GM21515 (cell line): ENCODE results near the gene INAVA.

ENCODE experiments used
- ATAC-seq: cut with Tn5 transposase; IDR thresholded peaks from one replicate; pipeline ENCODE4 v1.9.1; 2021; ENCODE audit not compliant: unreplicated experiment

Gene INAVA

DNA sequence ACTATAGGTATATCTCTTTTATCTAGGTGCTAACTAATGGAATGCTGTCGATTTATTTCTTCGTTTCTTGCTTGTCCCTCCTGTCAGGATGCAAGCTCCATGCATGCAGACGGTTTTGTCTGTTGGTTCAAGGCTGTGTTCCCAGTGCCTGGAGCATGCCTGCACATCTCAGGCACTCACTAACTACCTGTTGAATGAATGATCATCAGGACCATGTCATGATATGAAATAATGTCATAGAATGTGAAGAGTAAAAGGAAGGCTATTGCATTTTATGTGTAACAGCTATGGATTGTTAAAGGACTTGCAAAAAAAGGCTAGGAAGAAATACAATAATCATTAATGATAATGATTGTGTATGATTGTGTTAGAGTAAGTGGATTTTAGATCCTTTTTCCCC, 17.7 kb upstream of the INAVA start:
- ATAC-seq = no peak

DNA sequence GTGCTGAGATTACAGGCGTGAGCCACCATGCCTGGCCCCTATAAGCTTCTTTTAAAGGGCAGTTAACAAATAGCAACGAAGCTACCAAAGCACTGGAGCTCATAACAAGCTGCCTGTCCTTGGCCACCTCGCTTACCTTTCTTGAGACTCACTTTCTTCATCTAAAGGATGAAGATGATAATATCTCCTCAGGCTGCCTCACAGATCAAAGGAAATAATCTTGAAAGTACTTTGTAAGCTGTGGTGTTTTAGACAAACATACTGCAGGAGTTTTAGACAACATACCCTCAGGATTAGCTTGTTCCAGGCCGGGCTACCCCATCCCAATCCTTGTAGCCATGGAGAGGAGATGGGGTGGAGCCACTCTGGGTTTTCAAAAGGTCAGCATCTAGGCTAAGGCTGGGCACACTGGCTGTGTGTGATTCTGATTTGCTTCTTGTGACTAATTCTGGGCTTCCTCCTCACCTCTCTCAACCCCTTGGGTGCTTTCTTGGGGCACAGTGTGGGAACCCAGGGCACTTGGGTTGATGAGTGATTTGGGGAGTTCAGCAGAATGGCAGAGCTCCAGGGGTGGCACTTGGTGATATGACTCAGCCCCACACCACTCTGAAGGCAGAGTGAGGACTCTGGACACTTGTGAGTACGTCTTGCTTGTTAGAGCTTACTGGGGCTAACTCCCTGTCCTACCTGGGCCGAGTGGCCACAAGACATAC, 16.7 kb upstream of the INAVA start:
- no peak for ATAC-seq

DNA sequence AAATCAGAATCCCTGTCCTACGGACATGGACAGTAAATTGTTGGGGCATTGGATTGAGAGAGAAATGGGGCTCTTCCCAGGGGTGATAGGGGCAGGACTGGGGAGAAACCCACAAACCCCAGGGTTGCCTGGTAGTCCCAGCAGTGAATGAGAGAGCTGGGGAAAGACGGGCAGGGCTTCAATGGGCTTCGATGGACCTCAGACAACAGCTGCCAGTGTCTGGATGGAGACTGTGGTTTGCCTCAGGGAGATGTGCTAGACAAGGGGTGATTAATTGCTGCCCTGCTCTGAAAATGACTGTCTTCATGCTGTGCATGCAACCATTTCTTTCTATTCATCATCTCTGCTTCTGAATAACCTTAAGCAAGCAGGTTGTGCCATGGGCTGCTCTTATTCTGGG, 14.5 kb upstream of the INAVA start:
- peak; percentile 54 for ATAC-seq

DNA sequence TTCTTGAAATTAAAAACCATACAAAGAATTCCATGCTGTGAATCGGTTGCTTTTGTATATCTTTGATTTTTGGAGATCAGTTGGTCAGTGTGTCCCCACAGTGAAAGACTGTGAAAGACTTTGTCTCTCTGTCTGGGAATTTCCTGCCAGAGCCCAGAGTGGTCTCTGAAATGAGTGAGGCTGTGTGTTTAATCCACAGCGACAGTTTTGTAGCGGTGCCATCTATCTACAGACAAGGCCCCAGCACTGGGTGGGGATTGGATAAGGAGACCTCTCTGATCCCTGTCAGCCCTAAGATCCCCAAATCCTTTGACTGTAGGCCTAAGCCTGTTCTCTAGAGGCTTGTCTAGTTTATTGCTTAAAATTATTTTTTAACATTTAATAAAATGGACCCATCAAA, 11.6 kb upstream of the INAVA start:
- no peak for ATAC-seq

DNA sequence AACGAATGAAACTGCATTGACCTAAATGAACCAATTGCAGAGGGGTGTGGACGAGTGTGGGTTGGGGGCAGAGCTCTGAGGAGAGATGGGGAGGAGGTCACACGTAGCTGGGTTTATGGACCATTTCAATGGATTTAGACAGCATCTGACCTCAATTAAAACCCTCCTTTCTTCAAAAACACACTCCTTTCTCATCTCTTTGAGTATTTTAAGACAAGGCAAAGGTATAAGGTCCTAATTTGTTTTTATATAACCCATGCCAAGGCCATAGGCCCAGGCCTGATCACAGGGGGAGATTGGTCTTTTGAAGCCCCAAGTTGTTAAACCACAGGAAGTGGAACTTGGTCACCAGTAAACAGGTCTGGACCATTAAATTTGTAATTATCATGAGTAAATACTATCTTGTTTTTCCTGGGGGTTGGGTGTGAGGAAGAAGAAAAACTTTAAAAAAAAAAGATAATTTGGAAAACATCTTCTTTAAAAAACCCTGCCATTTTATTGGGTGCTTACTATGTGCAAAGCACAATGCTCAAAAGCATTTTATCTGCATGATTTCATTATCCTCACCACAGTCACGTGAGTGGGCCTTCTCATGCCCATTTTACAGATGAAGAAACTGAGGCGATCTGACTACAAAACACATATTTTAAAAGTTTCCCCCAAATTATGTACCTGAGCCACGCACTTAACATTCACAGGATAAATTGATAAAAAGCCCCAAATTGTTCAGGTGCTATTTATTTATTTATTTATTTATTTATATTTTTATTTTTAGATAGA, 8.9 kb upstream of the INAVA start:
- no peak for ATAC-seq

DNA sequence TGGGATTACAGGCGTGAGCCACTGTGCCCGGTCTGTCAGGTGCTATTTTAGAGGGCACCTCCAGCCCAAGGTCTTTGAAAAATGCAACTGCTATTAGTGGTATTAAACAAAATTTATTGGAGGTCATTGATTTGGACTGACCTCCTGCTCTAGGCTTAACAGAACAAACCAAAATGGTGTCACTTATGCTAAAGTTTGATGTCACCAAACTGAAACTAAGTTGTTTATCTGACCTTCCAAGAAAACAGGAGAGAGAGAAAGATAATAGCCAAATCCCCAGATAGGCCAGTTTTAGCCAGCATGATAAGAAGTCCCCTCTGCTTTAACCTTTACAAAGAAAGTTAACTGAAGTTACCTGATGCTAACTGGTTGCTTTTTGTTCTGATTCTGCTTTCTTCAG, 8.1 kb upstream of the INAVA start:
- no peak for ATAC-seq

DNA sequence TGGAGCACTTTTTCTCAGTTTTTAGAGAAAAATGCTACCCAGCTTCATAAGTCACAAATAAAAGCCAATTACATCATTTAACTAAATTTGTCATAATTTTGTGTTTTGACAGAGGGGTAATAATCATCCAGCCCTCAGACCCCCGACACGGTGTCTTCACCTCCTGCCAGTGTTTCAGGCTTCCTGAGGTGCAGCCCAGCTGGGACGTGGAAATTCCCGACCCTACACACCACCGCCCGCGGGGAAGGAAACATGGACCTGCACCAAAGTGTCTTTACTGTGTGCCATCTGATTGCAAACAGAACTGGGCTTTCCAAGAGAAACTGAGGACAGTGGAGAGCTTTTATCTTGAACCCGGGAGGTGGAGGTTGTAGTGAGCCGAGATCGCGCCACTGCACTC, 7.7 kb upstream of the INAVA start:
- no peak for ATAC-seq

DNA sequence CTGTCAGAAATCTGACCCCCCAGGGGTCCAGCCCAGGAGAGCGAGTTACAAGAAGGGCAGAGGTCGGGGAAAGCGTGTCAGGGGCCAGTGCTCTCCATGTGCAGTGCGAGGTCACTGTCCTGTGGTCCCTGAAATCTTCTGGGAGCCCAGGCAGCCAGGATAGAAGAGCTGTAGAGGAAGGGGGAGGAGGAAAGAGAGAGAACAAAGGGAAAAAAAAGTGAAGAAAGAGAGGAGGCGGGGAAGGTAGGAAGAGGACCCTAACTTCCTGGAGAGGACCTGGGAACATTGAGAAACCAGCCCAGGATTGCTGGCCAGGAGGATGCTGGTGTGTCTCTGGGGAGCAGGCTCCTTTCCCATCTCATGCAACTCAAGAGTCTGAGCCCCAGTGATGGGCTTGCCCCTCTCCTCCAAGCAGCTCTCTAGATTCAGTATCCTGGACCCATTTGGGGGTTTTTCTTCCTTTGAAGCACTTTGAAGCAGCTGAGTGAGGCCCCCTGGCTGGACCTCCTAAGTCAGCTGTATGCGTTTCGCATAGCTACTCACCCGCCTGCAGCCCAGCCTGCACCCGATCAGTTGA, 6.8 kb upstream of the INAVA start:
- ATAC-seq = no peak

DNA sequence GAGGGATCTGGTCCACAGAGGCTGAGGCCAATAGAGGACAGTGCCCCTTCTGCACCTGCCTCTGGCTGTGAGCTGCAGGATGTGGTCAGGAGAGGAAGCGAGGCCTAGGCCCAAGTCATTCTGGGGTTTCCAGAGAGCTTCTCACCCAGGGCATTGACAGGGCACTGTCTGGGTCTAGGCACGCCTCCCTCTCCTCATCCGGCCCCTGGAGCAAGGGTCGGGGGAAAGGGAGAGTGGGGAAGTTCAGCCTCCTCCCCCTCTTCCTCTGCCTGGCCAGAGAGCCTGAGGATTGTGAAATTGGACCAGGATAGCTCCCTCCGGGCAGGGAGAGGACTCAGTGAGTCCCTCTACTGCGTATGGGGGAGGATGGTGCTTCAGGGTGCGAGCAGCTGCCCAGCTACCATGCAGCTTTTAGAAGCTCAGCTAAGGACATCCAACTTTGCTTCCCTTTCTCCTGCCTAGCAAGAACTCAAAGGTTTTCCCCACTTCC, 6.3 kb upstream of the INAVA start:
- peak; percentile 87 for ATAC-seq

DNA sequence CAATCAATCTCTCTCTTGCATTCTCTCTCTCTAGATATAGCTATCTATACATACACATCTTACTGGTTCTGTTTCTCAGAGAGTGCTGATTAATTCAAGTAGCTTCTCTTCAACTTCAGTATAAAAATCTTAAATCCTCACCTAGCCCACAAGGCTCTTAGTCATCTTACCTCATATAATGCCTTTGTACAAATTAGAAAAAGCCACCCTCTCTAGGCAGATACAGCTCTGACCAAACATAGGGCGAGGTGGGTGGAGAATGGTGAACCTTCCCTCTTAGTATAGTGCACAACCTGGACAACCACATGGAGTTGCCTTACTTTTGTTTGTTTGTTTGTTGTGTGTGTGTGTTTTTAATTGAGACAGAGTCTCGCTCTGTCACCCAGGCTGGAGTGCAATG, 5.1 kb upstream of the INAVA start:
- ATAC-seq = no peak

DNA sequence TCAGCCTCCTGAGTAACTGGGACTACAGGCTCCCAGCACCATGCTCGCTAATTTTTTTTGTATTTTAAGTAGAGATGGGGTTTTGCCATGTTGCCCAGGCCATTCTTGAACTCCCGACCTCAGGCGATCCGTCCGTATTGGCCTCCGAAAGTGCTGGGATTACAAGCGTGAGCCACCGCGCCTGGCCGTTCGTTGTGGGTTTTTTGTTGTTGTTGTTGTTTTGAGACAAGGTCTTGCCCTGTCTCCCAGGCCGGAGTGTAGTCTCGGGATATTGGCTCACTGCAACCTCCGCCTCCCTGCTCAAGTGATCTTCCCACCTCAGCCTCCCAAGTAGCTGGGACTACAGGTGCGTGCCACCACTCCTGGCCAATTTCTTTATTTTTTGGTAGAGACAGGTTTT, 4.7 kb upstream of the INAVA start:
- no peak for ATAC-seq

DNA sequence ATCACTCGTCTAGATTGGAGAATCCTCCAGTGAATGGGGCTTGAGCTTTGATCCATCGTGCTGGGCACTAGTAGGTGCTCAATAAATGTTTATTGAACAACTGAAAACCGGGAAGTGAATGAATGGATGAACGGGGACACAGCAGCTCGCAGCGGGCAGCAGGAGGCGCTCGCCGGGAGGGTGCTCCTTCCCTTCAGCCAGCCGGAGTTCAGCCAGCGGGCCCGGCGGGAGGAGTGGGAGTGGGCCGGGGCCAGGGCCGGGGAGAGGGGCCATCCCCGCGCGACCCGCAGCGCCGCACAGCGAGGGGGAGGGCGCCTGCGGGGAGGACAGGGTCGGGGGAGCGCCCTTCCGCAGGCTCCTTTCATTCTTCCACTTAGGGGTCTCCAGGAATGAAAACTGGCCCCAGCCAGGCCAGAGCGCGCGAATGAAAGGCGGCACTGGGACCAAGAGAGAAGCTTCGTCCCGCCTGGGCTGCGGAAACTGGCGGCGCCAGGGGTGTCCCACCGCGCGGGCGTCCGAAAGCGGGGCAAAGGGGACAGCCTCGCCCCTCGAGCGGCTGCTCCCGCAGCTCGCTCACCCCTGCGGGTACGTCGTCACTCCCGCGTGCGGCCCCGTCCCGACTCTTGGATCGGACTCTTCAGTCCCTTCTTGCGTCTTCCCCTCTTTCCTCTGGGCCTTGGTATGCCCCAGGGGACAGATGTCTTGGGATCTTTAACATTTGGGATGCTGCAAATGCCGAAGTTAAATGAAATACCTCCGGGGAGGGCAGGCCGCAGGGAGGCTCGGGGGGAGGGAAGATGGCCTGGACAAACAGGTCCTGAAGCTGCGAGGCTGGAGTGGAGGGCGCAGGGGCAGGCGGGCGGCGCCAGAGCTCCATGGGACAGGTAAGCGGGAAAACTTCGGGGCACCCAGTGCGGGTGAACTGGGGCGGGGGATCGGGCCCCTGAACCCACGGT, 3.6 kb upstream of the INAVA start:
- no peak for ATAC-seq

DNA sequence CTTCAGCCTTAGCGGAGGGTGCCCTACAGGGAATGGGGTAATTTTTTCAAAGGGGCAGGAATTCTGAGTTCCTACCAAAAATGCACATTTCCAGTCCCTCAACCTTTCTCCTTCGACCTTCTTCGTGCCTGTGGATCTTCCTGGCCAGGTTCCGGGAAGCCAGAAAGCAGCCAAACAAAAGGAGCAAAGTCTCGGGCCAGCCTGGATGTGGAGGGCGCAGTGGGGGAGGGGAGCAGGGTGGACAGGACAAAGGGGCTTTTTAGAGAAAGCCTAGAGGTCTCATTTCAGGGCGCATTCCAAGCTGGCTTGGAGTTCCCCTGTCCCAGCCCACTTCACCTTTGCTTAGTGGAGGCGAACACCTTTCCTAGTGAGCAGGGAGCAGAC, 2.9 kb upstream of the INAVA start:
- no peak for ATAC-seq

DNA sequence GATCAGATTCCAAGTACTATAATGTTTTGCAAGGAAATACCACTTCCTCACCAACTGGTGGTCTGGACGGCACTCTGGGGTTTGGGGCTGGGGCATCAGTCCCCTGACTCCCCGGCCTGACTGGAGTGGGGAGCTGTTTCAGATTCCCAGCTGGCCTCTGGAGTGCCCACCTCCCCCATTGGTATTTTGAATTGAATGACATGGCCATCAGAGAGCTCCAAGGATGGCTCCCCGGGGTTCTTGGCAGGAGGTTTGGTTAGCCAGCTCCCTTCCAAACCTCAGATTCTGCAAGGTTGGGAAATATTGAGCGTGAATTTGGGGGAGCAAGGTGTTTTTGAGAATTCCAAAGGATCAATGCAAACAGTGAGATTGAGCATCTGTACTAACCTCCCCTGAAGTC, 2.2 kb upstream of the INAVA start:
- no peak for ATAC-seq

DNA sequence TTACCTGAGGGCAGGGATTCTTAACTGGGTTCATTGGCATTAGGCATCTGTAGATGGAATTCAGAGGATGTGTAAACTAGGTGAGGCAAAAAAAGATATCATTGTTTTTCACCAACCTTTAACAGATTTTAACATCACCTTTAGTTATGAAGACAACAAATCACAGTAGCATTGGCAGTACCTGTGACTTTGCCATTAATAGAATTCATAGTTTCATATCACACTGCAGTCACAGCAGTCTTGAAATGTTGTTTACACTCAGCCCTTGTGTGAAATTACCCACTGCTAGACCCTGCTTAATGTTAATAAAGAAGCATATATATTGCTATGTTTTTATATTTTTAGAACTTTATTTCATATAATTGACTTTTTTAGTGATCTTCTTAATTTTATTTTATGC, 1.7 kb upstream of the INAVA start:
- ATAC-seq = no peak

DNA sequence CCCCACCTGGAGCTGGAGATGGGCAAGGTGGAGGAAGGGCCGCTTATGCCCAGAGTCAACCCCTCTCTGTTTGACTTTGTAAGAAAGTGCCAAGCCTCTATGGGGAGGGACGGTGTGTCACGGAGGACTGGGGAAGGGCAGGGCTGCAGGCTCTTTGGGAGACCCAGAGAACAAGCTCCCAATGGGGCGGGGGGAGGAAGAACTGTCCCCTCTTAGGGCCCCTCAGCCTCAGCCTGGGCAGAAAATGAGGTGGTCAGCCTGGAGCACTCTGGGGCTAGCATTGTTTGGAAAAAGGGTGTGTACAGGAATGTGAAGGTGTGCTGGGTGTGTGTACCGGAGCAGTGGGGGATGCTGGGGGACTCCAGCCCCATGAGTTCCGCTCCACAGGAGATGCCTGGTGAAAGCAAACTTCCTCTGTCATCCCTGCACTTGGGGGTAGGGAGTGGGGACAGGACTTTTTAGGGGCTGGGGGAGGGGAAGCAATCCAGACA, 1.2 kb upstream of the INAVA start:
- ATAC-seq = no peak

DNA sequence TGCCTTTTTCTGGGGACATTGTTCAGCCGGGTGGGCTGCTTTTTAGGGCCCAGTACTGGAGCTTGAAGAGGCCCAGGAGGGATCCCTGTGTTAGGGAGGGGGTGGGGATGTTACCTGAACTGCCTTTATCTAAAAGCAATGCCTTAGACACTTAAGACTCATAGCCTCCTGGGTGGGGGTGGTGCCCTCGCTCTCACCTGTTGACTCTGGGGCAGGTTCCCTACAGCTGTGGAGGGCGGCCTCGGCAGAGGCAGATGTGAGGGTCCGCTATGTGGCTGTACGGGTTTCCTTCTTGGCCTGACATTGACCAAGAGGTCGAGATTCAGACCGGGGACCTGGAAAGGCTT, 716 bp downstream of the INAVA start:
- no peak for ATAC-seq

DNA sequence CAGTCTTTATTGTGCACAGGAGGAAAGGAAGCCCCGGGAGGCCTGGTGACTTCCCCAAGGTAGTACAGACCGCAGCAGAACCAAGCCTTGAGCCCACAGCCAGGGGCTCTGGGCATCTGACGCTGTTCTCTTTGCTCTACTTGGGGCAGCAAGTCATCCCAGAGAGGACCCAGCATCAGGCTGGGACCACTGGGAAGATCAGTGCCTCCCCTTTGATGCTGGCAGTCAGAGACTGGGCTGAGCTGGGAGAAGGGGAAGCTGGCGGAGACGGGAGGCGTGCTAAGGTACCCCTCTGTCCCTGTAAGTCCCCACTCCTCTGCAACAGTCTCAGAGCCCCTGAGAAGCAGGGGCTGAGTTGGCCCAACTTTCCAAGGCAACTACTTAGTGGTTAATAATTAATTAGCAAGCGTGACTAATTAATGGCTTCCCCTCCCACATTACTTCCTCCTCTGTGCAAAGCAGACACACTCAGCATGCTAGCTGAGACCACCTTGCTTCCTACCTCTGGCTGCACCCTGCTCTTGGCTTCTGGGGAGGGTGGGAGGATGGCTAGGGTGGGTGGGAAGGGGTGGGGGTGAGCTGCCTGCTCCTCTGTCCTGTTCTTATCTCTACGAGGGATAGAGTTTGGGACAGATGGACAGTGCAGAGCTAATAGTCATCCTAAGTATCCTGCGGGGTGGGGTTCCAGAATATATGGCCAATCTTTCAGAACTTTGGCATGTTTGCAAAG, 1.3 kb downstream of the INAVA start:
- ATAC-seq = no peak

DNA sequence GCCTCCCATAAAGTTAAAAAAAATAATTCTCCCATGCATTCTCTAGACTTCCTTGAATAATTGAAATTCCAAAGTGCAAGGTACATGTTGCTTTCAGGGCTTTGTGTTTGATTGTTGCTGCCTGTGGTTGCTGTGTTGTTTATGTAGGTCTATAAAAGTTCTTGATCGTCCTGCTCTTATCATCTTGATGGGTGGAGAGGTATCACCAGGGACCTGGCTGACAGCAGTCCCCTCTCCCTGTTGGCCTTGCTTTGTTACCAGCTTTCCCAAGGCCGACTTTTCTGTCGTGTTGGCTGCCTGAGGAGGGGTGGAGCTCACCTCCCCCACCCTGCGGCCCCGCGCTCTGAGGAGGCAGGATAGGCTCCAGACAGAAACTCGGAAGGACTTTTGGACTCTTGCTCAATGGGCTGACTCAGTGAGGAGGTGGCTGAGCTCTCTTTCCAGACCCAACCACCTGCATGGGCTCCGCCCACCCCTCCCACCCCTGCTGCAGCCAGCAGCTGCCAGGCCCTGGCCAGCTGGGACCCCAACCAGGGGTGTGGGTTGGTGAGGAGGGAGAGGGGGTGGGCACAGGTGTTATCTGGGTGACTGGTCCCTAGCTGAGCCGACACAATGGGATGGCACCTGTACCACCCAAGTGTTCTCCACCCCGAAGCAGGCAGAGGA, 2.0 kb downstream of the INAVA start:
- no peak for ATAC-seq

DNA sequence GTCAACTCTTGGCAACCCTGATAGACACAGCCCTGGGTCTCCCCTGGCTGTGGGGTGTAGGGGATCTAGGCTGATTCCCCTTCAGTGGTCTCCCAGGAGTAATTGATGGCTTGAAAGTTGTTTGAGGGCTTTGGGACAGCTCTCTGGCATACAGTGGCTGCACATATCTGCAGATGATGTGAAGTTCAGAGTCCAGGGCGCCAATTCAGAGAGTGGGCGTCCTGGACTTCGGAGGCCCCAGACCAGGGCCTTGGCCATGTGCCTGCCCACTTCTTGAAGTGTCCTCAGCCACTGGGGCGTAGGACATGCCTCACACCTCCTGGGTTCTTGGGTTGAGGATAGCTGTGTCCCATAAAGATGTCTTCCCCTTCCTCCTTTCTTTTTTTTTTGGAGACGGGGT, 2.6 kb downstream of the INAVA start:
- ATAC-seq = no peak
